ENCODE data around the gene LMAN2L.

GRCh38 chr2:96759548-96759947, 19.7 kb upstream of the LMAN2L start:
- TF ChIP-seq REST (IDR thresholded peaks at IDR 0.05; ENCODE audit: insufficient read depth in 1 of 2, low read depth in 2 of 2, low read length in 2 of 2) (no peak), TAF1 (IDR thresholded peaks at IDR 0.05; ENCODE audit: borderline replicate concordance, insufficient read depth, low read length) (no peak), FOXP2 (optimal IDR thresholded peaks at IDR 0.05; ENCODE audit: borderline replicate concordance, extremely low read depth, extremely low read length, insufficient read depth) (no peak), POLR2AphosphoS5 (IDR thresholded peaks at IDR 0.05; ENCODE audit: low read depth, low read length) (no peak)
